HCT116 (cell line): ENCODE data around the gene PTGR2. TPM values are rescaled to one million over a fixed set of nuclear protein-coding genes. Genes with fewer than 3 reads are reported as not detected.

ENCODE experiments used
- ATAC-seq: fragments of 200-7000 bp; cut with Tn5 transposase; 2 replicates; pipeline ENCODE4 v1.9.1; 2020; ENCODE audit warnings: mild to moderate bottlenecking, moderate library complexity
- BruUV-seq: library from RNA; stranded (reverse); fragments of 400-500 nt; replicated peaks from 2 replicates; lab custom pipeline; 2021; lab: Mats Ljungman, UMichigan
- CTCF ChIA-PET: fragments of 300-600 bp; sonication (Branson Sonifier 250); formaldehyde crosslinking; loops from one replicate; lab custom pipeline; 2021; ENCODE audit warnings: antibody characterized with exemption; lab: Charles Lee
- POLR2A ChIA-PET: fragments of 300-600, 350-600 bp; sonication (Branson Sonifier 250); formaldehyde crosslinking; loops from one replicate; lab custom pipeline; 2021; ENCODE audit warnings: antibody characterized with exemption; lab: Charles Lee
- RAD21 ChIA-PET, 2 experiments: fragments of 300-600 bp; sonication (Branson Sonifier 250); formaldehyde crosslinking; loops; one replicate each; lab custom pipeline; 2023; ENCODE audit warnings: low total read pairs in 2 of 2; ENCODE audit not compliant: uncharacterized antibody in 2 of 2, unreplicated experiment in 2 of 2, low non-redundant PET in 1 of 2; lab: Charles Lee
- DNase-seq: peaks from one replicate; pipeline ENCODE4 v3.0.0-alpha.2; 2010; ENCODE audit warnings: low read depth, low spot score
- H2AFZ ChIP-seq: fragments of 200-600 bp; shearing (Covaris generic), sonication (generic); 2 replicates; pipeline ENCODE4 v1.6.1; 2017; ENCODE audit warnings: low read depth, mixed run types, mixed read lengths, antibody characterized with exemption, low read length; ENCODE audit not compliant: poor library complexity, severe bottlenecking
- H3K27ac ChIP-seq: 2 replicates; pipeline ENCODE4 v1.5.1; 2012; ENCODE audit warnings: low read depth, low read length
- H3K27me3 ChIP-seq: fragments of 200-600 bp; sonication (generic); 2 replicates; pipeline ENCODE4 v1.6.1; 2016; ENCODE audit warnings: mixed run types, low read length, mixed read lengths; ENCODE audit not compliant: insufficient read depth
- H3K36me3 ChIP-seq, 2 experiments: fragments of 200-500 bp in 1 of 2; fragments of 200-600 bp in 1 of 2; sonication (Bioruptor generic) in 1 of 2; sonication (generic) in 1 of 2; 2 replicates each; pipeline versions ENCODE4 v1.5.1 to v1.6.1; 2014 to 2016; ENCODE audit warnings: low read length in 2 of 2, inconsistent platforms in 1 of 2, mixed read lengths in 1 of 2, mixed run types in 1 of 2; ENCODE audit not compliant: insufficient read depth in 2 of 2, control insufficient read depth in 1 of 2
- H3K4me1 ChIP-seq, 2 experiments: fragments of 200-600 bp in 1 of 2; sonication (generic) in 1 of 2; 2 replicates each; pipeline versions ENCODE4 v1.5.1 to v1.6.1; 2012 to 2017; ENCODE audit warnings: low read length in 2 of 2, inconsistent platforms in 1 of 2, mild to moderate bottlenecking in 1 of 2, mixed read lengths in 1 of 2, mixed run types in 1 of 2, moderate library complexity in 1 of 2; ENCODE audit not compliant: insufficient read depth in 2 of 2, control insufficient read depth in 1 of 2
- H3K4me2 ChIP-seq: fragments of 200-600 bp; sonication (generic); 2 replicates; pipeline ENCODE4 v1.6.1; 2017; ENCODE audit warnings: mixed run types, low read length, mixed read lengths
- H3K4me3 ChIP-seq, 2 experiments: fragments of 200-600 bp in 1 of 2; sonication (generic) in 1 of 2; replicated peaks in 1 of 2; 2 replicates each; pipeline ENCODE4 v1.5.1; 2011 to 2016; ENCODE audit warnings: low read length in 2 of 2, control low read depth in 1 of 2, low read depth in 1 of 2, mild to moderate bottlenecking in 1 of 2, mixed read lengths in 1 of 2, mixed run types in 1 of 2
- H3K79me2 ChIP-seq: fragments of 200-600 bp; sonication (generic); 2 replicates; pipeline ENCODE4 v1.6.1; 2017; ENCODE audit warnings: mild to moderate bottlenecking, mixed run types, low read length, moderate library complexity, mixed read lengths; ENCODE audit not compliant: insufficient read depth
- H3K9ac ChIP-seq: fragments of 200-600 bp; sonication (generic); 2 replicates; pipeline ENCODE4 v1.6.1; 2016; ENCODE audit warnings: low read length, mixed read lengths
- H3K9me2 ChIP-seq: fragments of 200-600 bp; sonication (generic), shearing (Covaris generic); 2 replicates; pipeline ENCODE4 v1.6.1; 2017; ENCODE audit warnings: mixed run types, mild to moderate bottlenecking, moderate library complexity; ENCODE audit not compliant: insufficient read depth
- H3K9me3 ChIP-seq, 2 experiments: fragments of 200-500 bp in 1 of 2; fragments of 200-600 bp in 1 of 2; sonication (Bioruptor generic) in 1 of 2; sonication (generic) in 1 of 2; 2 replicates each; pipeline ENCODE4 v1.6.1; 2014 to 2017; ENCODE audit warnings: low read length in 2 of 2, mixed read lengths in 2 of 2, inconsistent platforms in 1 of 2, low read depth in 1 of 2, mild to moderate bottlenecking in 1 of 2, mixed run types in 1 of 2, moderate library complexity in 1 of 2; ENCODE audit not compliant: control insufficient read depth in 1 of 2, insufficient read depth in 1 of 2
- H4K20me1 ChIP-seq: fragments of 200-600 bp; sonication (generic), shearing (Covaris generic); 2 replicates; pipeline ENCODE4 v1.6.1; 2017; ENCODE audit warnings: mixed run types, mild to moderate bottlenecking, moderate library complexity; ENCODE audit not compliant: insufficient read depth
- ATF3 ChIP-seq: IDR thresholded peaks from 2 replicates; pipeline ENCODE4 v1.6.1; 2012
- EZH2phosphoT487 ChIP-seq: fragments of 200-600 bp; IDR thresholded peaks from 2 replicates; pipeline ENCODE4 v1.6.1; 2018; ENCODE audit warnings: antibody characterized with exemption, borderline replicate concordance
- RAD21 ChIP-seq: IDR thresholded peaks from 2 replicates; pipeline ENCODE4 v1.6.1; 2012; ENCODE audit warnings: low read depth, mild to moderate bottlenecking
- SP1 ChIP-seq: IDR thresholded peaks from 2 replicates; pipeline ENCODE4 v1.6.1; 2012; ENCODE audit warnings: low read depth
- SRF ChIP-seq: IDR thresholded peaks from 2 replicates; pipeline ENCODE4 v1.6.1; 2012; ENCODE audit warnings: low read depth
- TCF7L2 ChIP-seq: IDR thresholded peaks from 2 replicates; pipeline ENCODE4 v1.7.0; 2011; ENCODE audit warnings: borderline replicate concordance, inconsistent platforms; ENCODE audit not compliant: insufficient read depth, insufficient read length; ENCODE audit errors: extremely low read depth
- ZBTB33 ChIP-seq: IDR thresholded peaks from 2 replicates; pipeline ENCODE4 v1.6.1; 2011; ENCODE audit warnings: mild to moderate bottlenecking, low read length, moderate library complexity; ENCODE audit not compliant: insufficient replicate concordance; ENCODE audit errors: extremely low read depth
- ZNF274 ChIP-seq: fragments of 200-500 bp; sonication (Bioruptor generic); IDR thresholded peaks from 2 replicates; pipeline ENCODE4 v1.6.1; 2014; ENCODE audit warnings: mild to moderate bottlenecking, low read depth, low read length, inconsistent platforms
- intact Hi-C: fragments of 100-400 bp; cut with micrococcal nuclease; formaldehyde crosslinking; loops from 2 replicates; pipeline ENCODE4 v1.10.0; 2022
- total RNA-seq: library from RNA; stranded (reverse); gene quantifications from one replicate; pipeline ENCODE4 v1.2.1, GENCODE V29; 2021; ENCODE audit not compliant: unreplicated experiment

Gene PTGR2
- total RNA-seq, 1 experiment from 2014 or later, result 22.1 TPM

GRCh38 chr14:73815849-73816248 lies 35.8 kb upstream of the PTGR2 start:
- TF ChIP-seq EZH2phosphoT487 (no peak), ZNF274 (no peak), TCF7L2 (no peak), RAD21 (no peak), SP1 (no peak), ZBTB33 (no peak), ATF3 (no peak), SRF (no peak)
- no peak overlapping the region for H3K27ac ChIP-seq
- ChIA-PET CTCF (no interaction called here), RAD21 (no interaction called here), POLR2A (interaction anchor here (1.1 kb wide), 1 partner anchor 21 kb away, joined by 3 read pairs; no protein-coding TSS in a partner anchor)
- H3K9me3 ChIP-seq, result no peaks in the 10 kb centered on the region
- intact Hi-C loops, result no loop called here
- no TSS peak for BruUV-seq
- no peaks in the 10 kb centered on the region for H3K9me2 ChIP-seq
- no peak overlapping the region for H3K9ac ChIP-seq
- no peak overlapping the region for H3K4me2 ChIP-seq
- H4K20me1 ChIP-seq, result no peaks in the 10 kb centered on the region
- 0 out of 4 replicates have a peak, but pooled peaks cover 0 to 1% of the 10 kb centered on the region in 2 experiments for H3K4me1 ChIP-seq
- ATAC-seq (no peak), DNase-seq (no peak)
- no peak overlapping the region for H3K4me3 ChIP-seq
- H3K27me3 ChIP-seq, result no peaks in the 10 kb centered on the region
- H3K79me2 ChIP-seq, result no peaks in the 10 kb centered on the region
- H2AFZ ChIP-seq, result no peak overlapping the region
- H3K36me3 ChIP-seq, result no peaks in the 10 kb centered on the region
